Measurements from ENCODE around the gene PRKAR2B. TPM values are rescaled to one million over a fixed set of nuclear protein-coding genes. Genes with fewer than 3 reads are reported as not detected.
A peak's percentile ranks its signal among the peaks of the same experiment; 100 is the strongest.

The PRKAR2B gene
- 12.6 and 14.7 TPM in 2 replicates for total RNA-seq
- polyA plus RNA-seq, result 6.5 and 9.5 TPM in 2 replicates
- polyA plus RNA-seq (2012), result 4.6 and 6.4 TPM in 2 replicates
- polyA minus RNA-seq (ENCODE audit: low replicate concordance), result 0.33 and 0.35 TPM in 2 replicates

GRCh38 chr7:107044347-107045194 lies at the start of gene PRKAR2B:
PRKAR2B (plus strand) TSS chr7:107044705; CDS start chr7:107044908, 203 bp downstream.
- Histone ChIP-seq H3K4me1 (ENCODE audit: control insufficient read depth, extremely low read depth, insufficient read depth, low read length) (no peaks in the 10 kb centered on the region), H3K27me3 (ENCODE audit: control insufficient read depth, insufficient read depth, low read length) (no peaks in the 10 kb centered on the region), H3K9ac (ENCODE audit: insufficient read depth, low read length) (peak within 1 kb of the TSS; percentile 59), H3K9me3 (ENCODE audit: control insufficient read depth, insufficient read depth, low read depth, low read length) (no peaks in the 10 kb centered on the region), H3K4me2 (ENCODE audit: extremely low read depth, insufficient read depth, low read length) (peak within 1 kb of the TSS; percentile 81), H3K79me2 (ENCODE audit: control insufficient read depth, insufficient read depth, low read length) (no peaks in the 10 kb centered on the region), H3K27ac (ENCODE audit: insufficient read depth, low read length) (peak within 1 kb of the TSS; percentile 53), H3K4me3 (replicated peaks in 1 of 4; ENCODE audit: control extremely low read depth in 1 of 4, insufficient read depth in 1 of 4, low read depth in 3 of 4, low read length in 4 of 4) (peak within 1 kb of the TSS; percentile 65 to 88 (median 79)), H2AFZ (ENCODE audit: low read length) (peak within 1 kb of the TSS; percentile 91), H4K20me1 (ENCODE audit: control insufficient read depth, extremely low read depth, insufficient read depth, low read length) (no peaks in the 10 kb centered on the region), H3K36me3 (ENCODE audit: control insufficient read depth, insufficient read depth, low read length) (no peaks in the 10 kb centered on the region)
- peak; percentile 66 to 71 for DNase-seq (ENCODE audit: low read depth in 2 of 2)
- TF ChIP-seq CTCF (conservative IDR thresholded peaks at IDR 0.05 in 1 of 2, IDR thresholded peaks at IDR 0.05 in 1 of 2; ENCODE audit: low read depth in 1 of 2, low read length in 2 of 2) (no peak), EZH2 (IDR thresholded peaks at IDR 0.05; ENCODE audit: low read length, missing control alignments) (no peak)

- Histone ChIP-seq H3K4me2 (ENCODE audit: extremely low read depth, insufficient read depth, low read length) (no peak overlapping the region), H3K27me3 (ENCODE audit: control insufficient read depth, insufficient read depth, low read length) (no peaks in the 10 kb centered on the region), H3K27ac (ENCODE audit: insufficient read depth, low read length) (no peak overlapping the region), H3K9ac (ENCODE audit: insufficient read depth, low read length) (no peak overlapping the region), H2AFZ (ENCODE audit: low read length) (no peak overlapping the region), H4K20me1 (ENCODE audit: control insufficient read depth, extremely low read depth, insufficient read depth, low read length) (no peaks in the 10 kb centered on the region), H3K79me2 (ENCODE audit: control insufficient read depth, insufficient read depth, low read length) (no peaks in the 10 kb centered on the region), H3K36me3 (ENCODE audit: control insufficient read depth, insufficient read depth, low read length) (no peaks in the 10 kb centered on the region), H3K4me3 (replicated peaks in 1 of 4; ENCODE audit: control extremely low read depth in 1 of 4, insufficient read depth in 1 of 4, low read depth in 3 of 4, low read length in 4 of 4) (no peak overlapping the region), H3K4me1 (ENCODE audit: control insufficient read depth, extremely low read depth, insufficient read depth, low read length) (no peaks in the 10 kb centered on the region), H3K9me3 (ENCODE audit: control insufficient read depth, insufficient read depth, low read depth, low read length) (no peaks in the 10 kb centered on the region)
- no peak for DNase-seq (ENCODE audit: low read depth in 2 of 2)
- TF ChIP-seq CTCF (conservative IDR thresholded peaks at IDR 0.05 in 1 of 2, IDR thresholded peaks at IDR 0.05 in 1 of 2; ENCODE audit: low read depth in 1 of 2, low read length in 2 of 2) (no peak), EZH2 (IDR thresholded peaks at IDR 0.05; ENCODE audit: low read length, missing control alignments) (no peak)
These were observed 49.7 kb upstream of the PRKAR2B start for GRCh38 chr7:106994833-106995232.

GRCh38 chr7:106997487-106998271 lies 46.8 kb upstream of the PRKAR2B start:
- no peak overlapping the region for H3K27ac ChIP-seq (ENCODE audit: insufficient read depth, low read length)
- H3K27me3 ChIP-seq (ENCODE audit: control insufficient read depth, insufficient read depth, low read length), result no peaks in the 10 kb centered on the region
- H3K4me3 ChIP-seq (replicated peaks in 1 of 4; ENCODE audit: control extremely low read depth in 1 of 4, insufficient read depth in 1 of 4, low read depth in 3 of 4, low read length in 4 of 4), result no peak overlapping the region
- H3K36me3 ChIP-seq (ENCODE audit: control insufficient read depth, insufficient read depth, low read length), result no peaks in the 10 kb centered on the region
- H3K9ac ChIP-seq (ENCODE audit: insufficient read depth, low read length), result no peak overlapping the region
- no peak for DNase-seq (ENCODE audit: low read depth in 2 of 2)
- H3K4me2 ChIP-seq (ENCODE audit: extremely low read depth, insufficient read depth, low read length), result no peak overlapping the region
- H4K20me1 ChIP-seq (ENCODE audit: control insufficient read depth, extremely low read depth, insufficient read depth, low read length), result no peaks in the 10 kb centered on the region
- H2AFZ ChIP-seq (ENCODE audit: low read length), result no peak overlapping the region
- TF ChIP-seq CTCF (conservative IDR thresholded peaks at IDR 0.05 in 1 of 2, IDR thresholded peaks at IDR 0.05 in 1 of 2; ENCODE audit: low read depth in 1 of 2, low read length in 2 of 2) (no peak), EZH2 (IDR thresholded peaks at IDR 0.05; ENCODE audit: low read length, missing control alignments) (no peak)
- H3K4me1 ChIP-seq (ENCODE audit: control insufficient read depth, extremely low read depth, insufficient read depth, low read length), result no peaks in the 10 kb centered on the region
- H3K79me2 ChIP-seq (ENCODE audit: control insufficient read depth, insufficient read depth, low read length), result no peaks in the 10 kb centered on the region
- H3K9me3 ChIP-seq (ENCODE audit: control insufficient read depth, insufficient read depth, low read depth, low read length), result no peaks in the 10 kb centered on the region
